Hindlimb muscle (tissue), 1 donor: ENCODE data around the gene KRT27. TPM values are rescaled to one million over a fixed set of nuclear protein-coding genes. Genes with fewer than 3 reads are reported as not detected.
A peak's percentile ranks its signal among the peaks of the same experiment; 100 is the strongest.
"Not testable (repeated sequence)": the region's sequence is repeated elsewhere in the genome, so short reads cannot be mapped to it uniquely, and the experiment has no call there.

Experiments used
- DNase-seq: peaks from one replicate; pipeline ENCODE4 v3.0.0-alpha.2; 2013
- polyA plus RNA-seq: library from polyadenylated mRNA; unstranded; fragments of 120-200 nt; gene quantifications from one replicate; pipeline ENCODE4 v1.2.1, GENCODE V29; 2013; ENCODE audit not compliant: insufficient read length

KRT27 gene
- polyA plus RNA-seq, 1 donor, result not detected

DNA sequence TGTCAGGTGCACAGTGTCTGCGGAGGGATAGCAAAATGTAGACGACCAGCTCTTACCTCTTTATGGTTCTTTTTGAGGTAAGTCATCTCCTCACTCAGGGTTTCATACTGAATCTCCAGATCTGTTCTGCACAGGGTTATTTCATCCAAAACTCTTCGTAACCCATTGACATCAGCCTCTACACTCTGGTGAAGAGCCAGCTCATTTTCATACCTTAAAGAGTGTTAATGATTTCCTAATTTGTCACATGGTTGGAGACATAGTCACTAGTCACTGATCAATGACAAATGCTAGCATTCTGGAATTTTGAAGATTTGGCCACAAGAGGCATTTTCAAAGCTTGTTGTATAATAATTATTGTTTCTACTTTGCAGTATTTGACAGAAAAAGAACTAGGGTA lies 28.5 kb downstream of the KRT27 start:
- no peak for DNase-seq

DNA sequence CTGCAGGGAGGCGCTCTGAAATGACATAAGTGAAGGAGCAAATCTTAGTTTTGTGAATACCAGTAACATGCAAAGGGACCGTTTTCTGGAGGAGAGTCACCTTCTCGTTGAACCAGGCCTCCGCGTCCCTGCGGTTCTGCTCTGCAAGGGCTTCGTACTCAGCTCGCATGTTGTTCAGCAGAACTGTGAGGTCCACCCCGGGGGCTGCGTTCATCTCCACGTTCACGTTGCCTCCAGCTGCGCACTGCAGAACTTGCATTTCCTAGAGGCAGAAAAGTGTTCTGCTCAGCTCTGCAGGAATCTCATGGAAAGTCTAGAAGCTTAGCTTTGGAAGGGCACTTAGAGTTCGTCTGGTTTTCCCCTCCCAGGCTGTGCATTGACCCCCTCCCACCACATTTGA lies 31.3 kb downstream of the KRT27 start:
- peak; percentile 7 for DNase-seq

DNA sequence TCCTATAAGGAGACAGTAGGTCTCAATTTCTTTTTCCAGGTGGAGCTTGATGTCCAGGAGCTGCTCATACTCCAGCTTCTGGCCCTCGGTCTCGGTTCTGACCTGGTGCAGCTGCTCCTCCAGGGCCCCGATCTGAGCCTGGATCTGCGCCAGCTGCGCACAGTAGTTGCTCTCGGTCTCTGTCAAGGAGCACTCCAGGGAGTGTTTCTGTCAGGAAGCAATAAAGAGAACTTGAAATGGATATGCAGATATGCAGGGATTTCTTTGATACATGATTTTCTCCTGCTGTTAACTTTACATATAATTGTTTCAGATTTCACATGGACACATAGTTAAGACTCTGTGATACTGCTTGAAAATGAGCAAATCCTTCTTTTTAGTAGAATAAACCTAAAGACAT lies 32.0 kb downstream of the KRT27 start:
- no peak for DNase-seq

DNA sequence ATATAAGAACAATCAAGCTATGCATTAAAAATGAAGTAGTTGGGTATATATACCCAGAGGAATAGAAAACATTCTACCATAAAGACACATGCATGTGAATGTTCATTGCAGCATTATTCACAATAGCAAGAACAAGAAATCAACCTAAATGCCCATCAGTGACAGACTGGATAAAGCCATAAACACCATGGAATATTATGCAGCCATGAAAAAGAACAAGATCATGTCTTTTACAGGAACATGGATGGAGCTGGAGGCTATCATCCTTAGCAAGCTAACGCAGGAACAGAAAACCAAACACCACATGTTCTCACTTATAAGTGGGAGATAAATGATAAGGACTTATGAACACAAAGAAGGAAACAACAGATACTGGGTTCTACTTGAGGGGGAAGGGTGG lies 33.7 kb downstream of the KRT27 start:
- not testable (repeated sequence) for DNase-seq

DNA sequence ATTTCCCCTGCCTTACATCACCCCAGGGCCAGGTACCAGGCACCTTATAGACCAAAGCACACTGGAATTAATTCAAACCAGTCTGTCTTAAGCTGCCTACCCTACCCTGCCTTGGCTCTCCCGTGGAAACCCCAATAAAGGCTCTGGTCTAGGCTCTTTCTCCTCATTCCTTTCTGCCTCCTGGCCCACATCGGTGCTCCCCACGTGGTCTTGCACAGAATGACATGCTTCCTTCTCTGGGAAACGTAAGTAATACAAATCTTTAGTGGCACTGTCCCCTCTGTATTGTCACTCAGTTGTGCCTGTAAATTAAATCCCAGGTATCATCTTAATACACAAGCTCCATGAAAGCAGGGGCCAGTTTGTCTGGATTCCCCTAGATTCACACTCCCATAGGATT lies 43.8 kb downstream of the KRT27 start:
- DNase-seq, result no peak

DNA sequence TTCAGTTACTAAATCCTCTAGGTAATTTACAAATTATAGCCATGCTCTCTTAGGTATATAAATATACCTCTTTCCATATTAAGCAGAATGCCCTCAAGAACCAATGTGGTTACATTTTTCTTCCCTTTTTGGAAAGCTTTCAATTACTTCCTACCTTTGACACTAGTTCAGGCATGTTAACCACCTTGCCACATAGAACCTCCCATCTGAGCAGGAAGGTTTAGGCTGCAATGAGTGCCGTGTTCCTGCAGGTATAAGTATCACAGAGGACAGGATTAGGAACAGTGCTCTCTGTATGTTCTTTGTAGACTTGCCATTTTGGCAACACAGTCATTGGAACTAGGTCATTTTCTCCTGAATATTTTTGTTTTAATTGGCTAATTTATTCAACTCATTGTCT lies 47.3 kb downstream of the KRT27 start:
- DNase-seq, result no peak

DNA sequence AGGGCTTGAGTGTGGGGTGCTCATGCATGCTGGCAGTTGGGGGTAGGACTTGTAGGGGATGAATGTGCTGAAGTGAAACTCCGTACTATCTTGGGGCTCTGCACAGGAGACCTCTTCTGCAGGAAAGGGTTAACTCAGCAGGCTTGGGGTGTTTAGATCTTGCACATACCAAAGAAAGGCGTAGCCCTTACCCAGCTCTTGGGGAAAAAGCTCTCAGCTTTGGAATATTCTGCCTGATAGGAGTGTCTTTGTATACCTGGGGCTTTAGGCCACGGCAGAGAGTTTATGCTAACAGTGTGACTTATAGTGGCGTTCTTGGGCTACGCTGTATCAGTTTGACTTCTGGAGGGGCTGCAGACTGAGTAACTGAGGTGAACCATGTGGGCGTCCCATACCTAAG lies 48.3 kb downstream of the KRT27 start:
- no peak for DNase-seq

DNA sequence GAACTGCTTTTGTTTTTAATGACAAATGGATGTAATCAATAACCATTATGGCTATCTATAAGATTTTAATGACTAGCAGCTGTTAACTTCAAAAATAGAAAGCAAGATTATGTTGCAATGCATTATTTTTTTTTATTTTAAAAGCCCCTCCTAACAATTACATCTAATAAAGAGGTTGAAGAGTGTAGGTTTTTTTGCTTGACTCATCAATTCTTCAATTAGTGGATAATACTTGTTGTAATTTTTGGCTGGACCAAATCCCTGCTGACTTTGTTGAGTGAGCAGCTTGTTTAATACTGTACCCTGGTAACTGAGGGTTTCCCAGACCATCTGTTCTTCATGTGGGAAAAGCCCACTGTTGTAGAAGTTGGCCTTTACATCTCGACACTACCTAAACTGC lies 51.4 kb downstream of the KRT27 start:
- DNase-seq, result no peak

DNA sequence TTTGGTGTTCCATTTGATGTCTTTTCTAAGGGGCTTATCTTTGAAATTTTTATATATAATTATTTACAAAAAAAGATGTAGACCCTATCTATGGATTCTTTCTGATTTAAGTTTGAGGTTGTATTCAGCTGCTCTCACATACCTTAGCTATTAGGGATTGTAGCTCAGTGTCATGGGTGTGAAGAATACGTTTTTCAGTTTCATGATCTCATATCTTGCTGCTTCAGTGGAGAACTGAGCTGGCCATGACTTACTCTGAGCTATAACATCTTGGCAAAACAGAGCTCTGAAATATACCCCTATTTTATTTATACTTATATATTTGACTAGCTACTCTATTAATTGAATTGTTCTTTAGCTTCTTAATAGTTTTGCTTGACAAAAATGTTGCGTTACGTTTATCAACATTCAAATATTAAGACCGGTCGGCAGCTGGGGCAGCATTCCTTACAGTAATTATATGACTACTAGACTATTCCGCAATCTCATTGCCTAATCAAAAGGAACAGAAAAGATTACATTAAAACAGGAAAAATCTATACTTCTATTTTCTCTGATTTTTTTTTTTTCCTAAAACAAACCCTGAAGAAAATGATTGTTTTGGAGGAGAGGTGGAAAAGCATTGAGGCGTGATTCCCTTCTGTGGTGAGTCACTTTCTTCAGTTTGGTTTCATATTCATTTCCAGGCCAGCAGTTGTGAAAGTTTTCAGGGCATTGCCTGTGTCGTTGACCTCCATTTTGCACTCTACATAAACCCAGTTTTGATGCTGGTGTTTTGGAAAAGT lies 54.7 kb downstream of the KRT27 start:
- DNase-seq, result no peak

DNA sequence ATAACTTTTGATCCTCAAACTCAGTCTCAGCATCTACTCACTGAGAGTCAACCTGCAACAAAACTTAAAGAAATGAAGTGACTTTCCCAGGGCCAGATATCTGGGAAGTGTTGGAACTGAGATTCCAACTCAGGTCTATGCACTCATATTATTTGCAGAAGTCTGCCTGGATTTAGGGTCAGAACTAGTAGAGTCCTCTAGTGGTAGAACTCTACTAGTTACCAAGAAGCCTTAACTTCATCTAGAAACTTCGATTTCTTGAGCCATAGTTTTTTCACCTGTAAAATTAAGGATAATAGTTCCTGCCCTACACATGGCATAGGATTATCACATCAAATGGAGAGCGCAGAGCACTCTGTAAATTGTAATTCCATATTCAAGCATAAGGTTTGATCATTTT lies 55.4 kb downstream of the KRT27 start:
- no peak for DNase-seq

Other genes with a start within 250 kb of the KRT27 start
- gene CCR7, start 217.1 kb downstream of the KRT27 start, polyA plus RNA-seq, result 0.49 TPM
- gene SMARCE1, start 134.7 kb downstream of the KRT27 start, polyA plus RNA-seq, result 113 TPM
- 0.08 TPM for gene KRT222, start 117.4 kb downstream of the KRT27 start, polyA plus RNA-seq
- gene KRT24, start 78.8 kb downstream of the KRT27 start, polyA plus RNA-seq, result not detected
- 0.19 TPM for gene KRT25, start 27.2 kb downstream of the KRT27 start, polyA plus RNA-seq
- gene KRT26, start 10.3 kb downstream of the KRT27 start, polyA plus RNA-seq, result not detected
- gene KRT28, start 17.4 kb upstream of the KRT27 start, polyA plus RNA-seq, result not detected
- 61.7 TPM for gene KRT10, start 40.1 kb upstream of the KRT27 start, polyA plus RNA-seq
- gene KRT12, start 84.7 kb upstream of the KRT27 start, polyA plus RNA-seq, result 0.31 TPM
- not detected for gene KRT20, start 102.7 kb upstream of the KRT27 start, polyA plus RNA-seq
- 0.23 TPM for gene KRT23, start 155.1 kb upstream of the KRT27 start, polyA plus RNA-seq
- 2.9 TPM for gene KRT39, start 184.4 kb upstream of the KRT27 start, polyA plus RNA-seq
- gene KRT40, start 201.8 kb upstream of the KRT27 start, polyA plus RNA-seq, result 3.9 TPM
- not detected for gene KRTAP3-3, start 211.6 kb upstream of the KRT27 start, polyA plus RNA-seq
- 0.28 TPM for gene KRTAP3-2, start 217.4 kb upstream of the KRT27 start, polyA plus RNA-seq
- gene KRTAP3-1, start 226.6 kb upstream of the KRT27 start, polyA plus RNA-seq, result not detected
- not detected for gene KRTAP1-5, start 244.7 kb upstream of the KRT27 start, polyA plus RNA-seq
- not detected for gene KRTAP1-4, start 247.6 kb upstream of the KRT27 start, polyA plus RNA-seq